HCT116 (cell line): ENCODE results near the gene TOP2B. TPM values are rescaled to one million over a fixed set of nuclear protein-coding genes. Genes with fewer than 3 reads are reported as not detected.
A peak's percentile ranks its signal among the peaks of the same experiment; 100 is the strongest.

ENCODE experiments used
- ATAC-seq: fragments of 200-7000 bp; cut with Tn5 transposase; 2 replicates; pipeline ENCODE4 v1.9.1; 2020; ENCODE audit warnings: mild to moderate bottlenecking, moderate library complexity
- BruUV-seq: library from RNA; stranded (reverse); fragments of 400-500 nt; replicated peaks from 2 replicates; lab custom pipeline; 2021; lab: Mats Ljungman, UMichigan
- CTCF ChIA-PET: fragments of 300-600 bp; sonication (Branson Sonifier 250); formaldehyde crosslinking; loops from one replicate; lab custom pipeline; 2021; ENCODE audit warnings: antibody characterized with exemption; lab: Charles Lee
- POLR2A ChIA-PET: fragments of 300-600, 350-600 bp; sonication (Branson Sonifier 250); formaldehyde crosslinking; loops from one replicate; lab custom pipeline; 2021; ENCODE audit warnings: antibody characterized with exemption; lab: Charles Lee
- RAD21 ChIA-PET, 2 experiments: fragments of 300-600 bp; sonication (Branson Sonifier 250); formaldehyde crosslinking; loops; one replicate each; lab custom pipeline; 2023; ENCODE audit warnings: low total read pairs in 2 of 2; ENCODE audit not compliant: uncharacterized antibody in 2 of 2, unreplicated experiment in 2 of 2, low non-redundant PET in 1 of 2; lab: Charles Lee
- DNase-seq: peaks from one replicate; pipeline ENCODE4 v3.0.0-alpha.2; 2010; ENCODE audit warnings: low read depth, low spot score
- H2AFZ ChIP-seq: fragments of 200-600 bp; shearing (Covaris generic), sonication (generic); 2 replicates; pipeline ENCODE4 v1.6.1; 2017; ENCODE audit warnings: low read depth, mixed run types, mixed read lengths, antibody characterized with exemption, low read length; ENCODE audit not compliant: poor library complexity, severe bottlenecking
- H3K27ac ChIP-seq: 2 replicates; pipeline ENCODE4 v1.5.1; 2012; ENCODE audit warnings: low read depth, low read length
- H3K27me3 ChIP-seq: fragments of 200-600 bp; sonication (generic); 2 replicates; pipeline ENCODE4 v1.6.1; 2016; ENCODE audit warnings: mixed run types, low read length, mixed read lengths; ENCODE audit not compliant: insufficient read depth
- H3K36me3 ChIP-seq, 2 experiments: fragments of 200-500 bp in 1 of 2; fragments of 200-600 bp in 1 of 2; sonication (Bioruptor generic) in 1 of 2; sonication (generic) in 1 of 2; 2 replicates each; pipeline versions ENCODE4 v1.5.1 to v1.6.1; 2014 to 2016; ENCODE audit warnings: low read length in 2 of 2, inconsistent platforms in 1 of 2, mixed read lengths in 1 of 2, mixed run types in 1 of 2; ENCODE audit not compliant: insufficient read depth in 2 of 2, control insufficient read depth in 1 of 2
- H3K4me1 ChIP-seq, 2 experiments: fragments of 200-600 bp in 1 of 2; sonication (generic) in 1 of 2; 2 replicates each; pipeline versions ENCODE4 v1.5.1 to v1.6.1; 2012 to 2017; ENCODE audit warnings: low read length in 2 of 2, inconsistent platforms in 1 of 2, mild to moderate bottlenecking in 1 of 2, mixed read lengths in 1 of 2, mixed run types in 1 of 2, moderate library complexity in 1 of 2; ENCODE audit not compliant: insufficient read depth in 2 of 2, control insufficient read depth in 1 of 2
- H3K4me2 ChIP-seq: fragments of 200-600 bp; sonication (generic); 2 replicates; pipeline ENCODE4 v1.6.1; 2017; ENCODE audit warnings: mixed run types, low read length, mixed read lengths
- H3K4me3 ChIP-seq, 2 experiments: fragments of 200-600 bp in 1 of 2; sonication (generic) in 1 of 2; replicated peaks in 1 of 2; 2 replicates each; pipeline ENCODE4 v1.5.1; 2011 to 2016; ENCODE audit warnings: low read length in 2 of 2, control low read depth in 1 of 2, low read depth in 1 of 2, mild to moderate bottlenecking in 1 of 2, mixed read lengths in 1 of 2, mixed run types in 1 of 2
- H3K79me2 ChIP-seq: fragments of 200-600 bp; sonication (generic); 2 replicates; pipeline ENCODE4 v1.6.1; 2017; ENCODE audit warnings: mild to moderate bottlenecking, mixed run types, low read length, moderate library complexity, mixed read lengths; ENCODE audit not compliant: insufficient read depth
- H3K9ac ChIP-seq: fragments of 200-600 bp; sonication (generic); 2 replicates; pipeline ENCODE4 v1.6.1; 2016; ENCODE audit warnings: low read length, mixed read lengths
- H3K9me2 ChIP-seq: fragments of 200-600 bp; sonication (generic), shearing (Covaris generic); 2 replicates; pipeline ENCODE4 v1.6.1; 2017; ENCODE audit warnings: mixed run types, mild to moderate bottlenecking, moderate library complexity; ENCODE audit not compliant: insufficient read depth
- H3K9me3 ChIP-seq, 2 experiments: fragments of 200-500 bp in 1 of 2; fragments of 200-600 bp in 1 of 2; sonication (Bioruptor generic) in 1 of 2; sonication (generic) in 1 of 2; 2 replicates each; pipeline ENCODE4 v1.6.1; 2014 to 2017; ENCODE audit warnings: low read length in 2 of 2, mixed read lengths in 2 of 2, inconsistent platforms in 1 of 2, low read depth in 1 of 2, mild to moderate bottlenecking in 1 of 2, mixed run types in 1 of 2, moderate library complexity in 1 of 2; ENCODE audit not compliant: control insufficient read depth in 1 of 2, insufficient read depth in 1 of 2
- H4K20me1 ChIP-seq: fragments of 200-600 bp; sonication (generic), shearing (Covaris generic); 2 replicates; pipeline ENCODE4 v1.6.1; 2017; ENCODE audit warnings: mixed run types, mild to moderate bottlenecking, moderate library complexity; ENCODE audit not compliant: insufficient read depth
- CTCF ChIP-seq, 3 experiments: fragments of 200-600 bp in 1 of 3; sonication (generic) in 1 of 3; IDR thresholded peaks in 2 of 3; conservative IDR thresholded peaks in 1 of 3; 2 replicates each; pipeline ENCODE4 v1.5.1; 2012 to 2017; ENCODE audit warnings: low read depth in 2 of 3, low read length in 2 of 3, antibody characterized with exemption in 1 of 3, borderline replicate concordance in 1 of 3, control low read depth in 1 of 3, mild to moderate bottlenecking in 1 of 3, mixed read lengths in 1 of 3, mixed run types in 1 of 3, moderate library complexity in 1 of 3; ENCODE audit not compliant: insufficient read depth in 1 of 3
- EGR1 ChIP-seq: IDR thresholded peaks from 2 replicates; pipeline ENCODE4 v1.6.1; 2012; ENCODE audit warnings: low read depth
- ELF1 ChIP-seq: IDR thresholded peaks from 2 replicates; pipeline ENCODE4 v1.6.1; 2012; ENCODE audit warnings: low read depth, borderline replicate concordance
- EZH2 ChIP-seq: fragments of 200-600 bp; sonication (generic); IDR thresholded peaks from 2 replicates; pipeline ENCODE4 v1.6.1; 2017; ENCODE audit warnings: antibody characterized with exemption, mixed run types
- POLR2AphosphoS5 ChIP-seq: IDR thresholded peaks from 2 replicates; pipeline ENCODE4 v1.6.1; 2011; ENCODE audit warnings: mild to moderate bottlenecking, low read depth, low read length, moderate library complexity
- REST ChIP-seq: IDR thresholded peaks from 2 replicates; pipeline ENCODE4 v1.6.1; 2012; ENCODE audit warnings: low read depth
- SIN3A ChIP-seq: IDR thresholded peaks from 2 replicates; pipeline ENCODE4 v1.6.1; 2012; ENCODE audit warnings: low read depth
- SP1 ChIP-seq: IDR thresholded peaks from 2 replicates; pipeline ENCODE4 v1.6.1; 2012; ENCODE audit warnings: low read depth
- SRF ChIP-seq: IDR thresholded peaks from 2 replicates; pipeline ENCODE4 v1.6.1; 2012; ENCODE audit warnings: low read depth
- ZNF274 ChIP-seq: fragments of 200-500 bp; sonication (Bioruptor generic); IDR thresholded peaks from 2 replicates; pipeline ENCODE4 v1.6.1; 2014; ENCODE audit warnings: mild to moderate bottlenecking, low read depth, low read length, inconsistent platforms
- intact Hi-C: fragments of 100-400 bp; cut with micrococcal nuclease; formaldehyde crosslinking; loops from 2 replicates; pipeline ENCODE4 v1.10.0; 2022
- total RNA-seq: library from RNA; stranded (reverse); gene quantifications from one replicate; pipeline ENCODE4 v1.2.1, GENCODE V29; 2021; ENCODE audit not compliant: unreplicated experiment

The TOP2B gene
- total RNA-seq, 1 experiment from 2014 or later, result 101 TPM

DNA sequence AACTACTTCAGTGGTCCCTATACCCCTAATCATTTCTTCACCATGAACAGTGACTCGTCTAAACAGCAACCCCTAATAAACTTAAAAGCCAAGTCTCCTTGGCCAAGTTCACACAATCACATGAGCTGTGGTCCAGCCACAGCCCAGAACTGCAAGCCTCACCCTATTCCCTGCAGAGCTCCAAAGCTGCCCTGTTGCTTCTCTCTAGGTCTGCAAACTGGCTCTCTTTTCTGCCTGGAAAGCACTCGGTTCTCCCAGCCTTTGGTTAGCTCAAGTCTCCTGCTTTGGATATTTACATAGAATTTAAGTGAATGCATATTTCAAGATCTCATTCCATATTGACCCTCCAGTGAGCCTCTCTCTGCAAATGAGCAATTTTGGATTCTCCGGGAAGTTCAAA is 107.0 kb downstream of the TOP2B start:
- no peaks in the 10 kb centered on the region for H3K9me3 ChIP-seq
- TF ChIP-seq ELF1 (no peak), EZH2 (no peak), SRF (no peak), EGR1 (no peak), SP1 (no peak), POLR2AphosphoS5 (no peak)
- TF ChIP-seq, all 23 proteins: peak for 0
- Histone ChIP-seq H4K20me1 (no peaks in the 10 kb centered on the region), H2AFZ (no peak overlapping the region), H3K36me3 (no peaks in the 10 kb centered on the region), H3K4me3 (no peak overlapping the region), H3K27ac (no peak overlapping the region), H3K9ac (no peak overlapping the region), H3K79me2 (no peaks in the 10 kb centered on the region), H3K4me2 (no peak overlapping the region), H3K9me2 (no peaks in the 10 kb centered on the region), H3K27me3 (peaks cover 47% of the 10 kb centered on the region), H3K4me1 (no peaks in the 10 kb centered on the region)
- RAD21 ChIA-PET, result no interaction called here
- POLR2A ChIA-PET, result no interaction called here
- CTCF ChIA-PET, result no interaction called here
- ATAC-seq (no peak), DNase-seq (no peak)
- intact Hi-C loops, result no loop called here
- no TSS peak for BruUV-seq

DNA sequence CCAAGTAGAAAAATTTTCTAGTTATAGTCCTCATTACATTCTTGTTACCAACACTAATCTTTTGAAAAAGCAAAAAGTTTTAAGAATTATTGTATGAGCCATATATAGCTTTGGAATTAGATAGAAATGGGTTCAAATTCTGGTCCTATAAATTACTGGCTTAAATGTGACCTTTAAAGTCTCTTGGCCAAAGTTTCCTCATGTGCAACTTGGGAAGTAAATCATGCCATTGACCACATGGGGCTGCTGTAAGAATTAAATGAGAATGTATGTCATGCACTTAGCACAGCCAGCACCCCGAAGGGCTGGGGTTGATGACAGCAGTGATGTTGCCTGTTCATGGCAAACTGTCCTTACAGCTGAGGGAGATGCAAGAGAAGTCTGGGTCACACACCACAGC is 108.3 kb downstream of the TOP2B start:
- peaks cover 34% of the 10 kb centered on the region for H3K27me3 ChIP-seq
- no peaks in the 10 kb centered on the region for H3K4me1 ChIP-seq
- intact Hi-C loops, result no loop called here
- DNase-seq, result no peak
- no peaks in the 10 kb centered on the region for H3K9me2 ChIP-seq
- RAD21 ChIA-PET, result no interaction called here
- no peak overlapping the region for H3K4me3 ChIP-seq
- no peaks in the 10 kb centered on the region for H4K20me1 ChIP-seq
- no peak overlapping the region for H3K9ac ChIP-seq
- CTCF ChIA-PET, result no interaction called here
- TF ChIP-seq SIN3A, result no peak
- TF ChIP-seq SP1, result no peak
- TF ChIP-seq ZNF274, result no peak
- peak in 1 of 3 experiments; percentile 15; a peak in 1 of 6 replicates for TF ChIP-seq CTCF (IDR thresholded peaks at IDR 0.05 in 2 of 3, conservative IDR thresholded peaks at IDR 0.05 in 1 of 3; ENCODE audit: borderline replicate concordance in 1 of 3, insufficient read depth in 1 of 3, low read depth in 2 of 3, low read length in 2 of 3)
- TF ChIP-seq REST, result no peak
- TF ChIP-seq EZH2, result no peak
- TF ChIP-seq, all 23 proteins: peak for 1
- Histone ChIP-seq H3K79me2 (no peaks in the 10 kb centered on the region), H3K27ac (no peak overlapping the region), H3K9me3 (no peaks in the 10 kb centered on the region), H3K36me3 (no peaks in the 10 kb centered on the region), H2AFZ (no peak overlapping the region), H3K4me2 (no peak overlapping the region)
- POLR2A ChIA-PET, result no interaction called here
- no TSS peak for BruUV-seq
- peak; percentile 50; the same call in 1 of the 2 replicates for ATAC-seq
